Measurements from ENCODE around the gene OPRM1.

Gene OPRM1

DNA sequence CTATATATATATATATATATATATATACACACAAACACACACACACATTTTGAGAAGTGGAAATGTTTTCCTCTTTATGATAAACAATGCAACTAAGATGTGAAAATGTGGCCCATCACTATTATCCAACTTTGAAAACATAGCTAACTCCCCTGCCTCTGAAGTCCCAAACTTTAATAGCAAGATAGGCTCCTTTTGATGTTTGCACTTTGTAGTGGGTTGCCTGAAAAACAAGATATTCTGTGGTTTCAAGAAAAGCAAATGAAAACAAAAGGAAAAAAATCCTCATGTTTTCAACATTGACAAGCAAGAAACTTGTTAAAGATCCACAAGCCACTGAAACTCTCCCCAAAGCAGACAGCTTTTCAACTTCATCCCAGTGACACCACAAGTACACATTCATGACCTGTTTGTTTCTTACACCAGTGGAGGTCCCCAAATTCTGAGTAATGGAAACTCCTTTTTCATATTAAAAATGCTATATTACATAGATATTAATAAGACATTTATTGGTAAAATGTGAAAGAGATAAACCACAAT, 227.6 kb downstream of the OPRM1 start:
- H3K4me3 ChIP-seq (ENCODE audit: low read depth in 1 of 2, low read length in 2 of 2), result no peak overlapping the region

GRCh38 chr6:154267508-154268106, 228.6 kb downstream of the OPRM1 start:
- H3K27me3 ChIP-seq (ENCODE audit: low read depth, low read length), result no peaks in the 10 kb centered on the region
- no peaks in the 10 kb centered on the region for H3K36me3 ChIP-seq (ENCODE audit: control insufficient read depth in 1 of 2, insufficient read depth in 2 of 2, low read length in 2 of 2)
- no peak overlapping the region for H3K4me3 ChIP-seq (ENCODE audit: low read depth in 1 of 2, low read length in 2 of 2)
- no peaks in the 10 kb centered on the region for H3K9me3 ChIP-seq (ENCODE audit: control insufficient read depth in 1 of 2, low read length in 2 of 2)
- H3K4me1 ChIP-seq (ENCODE audit: control insufficient read depth in 1 of 2, insufficient read depth in 2 of 2, low read length in 2 of 2), result no peaks in the 10 kb centered on the region
- no peak overlapping the region for H3K27ac ChIP-seq (ENCODE audit: low read length)

More for the DNA sequence above, 227.6 kb downstream of the OPRM1 start:
- Histone ChIP-seq H3K27me3 (ENCODE audit: low read depth, low read length) (no peaks in the 10 kb centered on the region), H3K4me1 (ENCODE audit: control insufficient read depth in 1 of 2, insufficient read depth in 2 of 2, low read length in 2 of 2) (no peaks in the 10 kb centered on the region), H3K9me3 (ENCODE audit: control insufficient read depth in 1 of 2, low read length in 2 of 2) (no peaks in the 10 kb centered on the region), H3K36me3 (ENCODE audit: control insufficient read depth in 1 of 2, insufficient read depth in 2 of 2, low read length in 2 of 2) (no peaks in the 10 kb centered on the region), H3K27ac (ENCODE audit: low read length) (no peak overlapping the region)

GRCh38 chr6:154268486-154268885, 229.4 kb downstream of the OPRM1 start:
- Histone ChIP-seq H3K27ac (ENCODE audit: low read length) (no peak overlapping the region), H3K9me3 (ENCODE audit: control insufficient read depth in 1 of 2, low read length in 2 of 2) (no peaks in the 10 kb centered on the region), H3K27me3 (ENCODE audit: low read depth, low read length) (no peaks in the 10 kb centered on the region), H3K4me1 (ENCODE audit: control insufficient read depth in 1 of 2, insufficient read depth in 2 of 2, low read length in 2 of 2) (no peaks in the 10 kb centered on the region), H3K4me3 (ENCODE audit: low read depth in 1 of 2, low read length in 2 of 2) (no peak overlapping the region), H3K36me3 (ENCODE audit: control insufficient read depth in 1 of 2, insufficient read depth in 2 of 2, low read length in 2 of 2) (no peaks in the 10 kb centered on the region)

GRCh38 chr6:154274168-154274567, 235.1 kb downstream of the OPRM1 start:
- Histone ChIP-seq H3K36me3 (ENCODE audit: control insufficient read depth in 1 of 2, insufficient read depth in 2 of 2, low read length in 2 of 2) (no peaks in the 10 kb centered on the region), H3K27me3 (ENCODE audit: low read depth, low read length) (no peaks in the 10 kb centered on the region), H3K4me1 (ENCODE audit: control insufficient read depth in 1 of 2, insufficient read depth in 2 of 2, low read length in 2 of 2) (no peaks in the 10 kb centered on the region), H3K9me3 (ENCODE audit: control insufficient read depth in 1 of 2, low read length in 2 of 2) (no peaks in the 10 kb centered on the region), H3K4me3 (ENCODE audit: low read depth in 1 of 2, low read length in 2 of 2) (no peak overlapping the region), H3K27ac (ENCODE audit: low read length) (no peak overlapping the region)

DNA sequence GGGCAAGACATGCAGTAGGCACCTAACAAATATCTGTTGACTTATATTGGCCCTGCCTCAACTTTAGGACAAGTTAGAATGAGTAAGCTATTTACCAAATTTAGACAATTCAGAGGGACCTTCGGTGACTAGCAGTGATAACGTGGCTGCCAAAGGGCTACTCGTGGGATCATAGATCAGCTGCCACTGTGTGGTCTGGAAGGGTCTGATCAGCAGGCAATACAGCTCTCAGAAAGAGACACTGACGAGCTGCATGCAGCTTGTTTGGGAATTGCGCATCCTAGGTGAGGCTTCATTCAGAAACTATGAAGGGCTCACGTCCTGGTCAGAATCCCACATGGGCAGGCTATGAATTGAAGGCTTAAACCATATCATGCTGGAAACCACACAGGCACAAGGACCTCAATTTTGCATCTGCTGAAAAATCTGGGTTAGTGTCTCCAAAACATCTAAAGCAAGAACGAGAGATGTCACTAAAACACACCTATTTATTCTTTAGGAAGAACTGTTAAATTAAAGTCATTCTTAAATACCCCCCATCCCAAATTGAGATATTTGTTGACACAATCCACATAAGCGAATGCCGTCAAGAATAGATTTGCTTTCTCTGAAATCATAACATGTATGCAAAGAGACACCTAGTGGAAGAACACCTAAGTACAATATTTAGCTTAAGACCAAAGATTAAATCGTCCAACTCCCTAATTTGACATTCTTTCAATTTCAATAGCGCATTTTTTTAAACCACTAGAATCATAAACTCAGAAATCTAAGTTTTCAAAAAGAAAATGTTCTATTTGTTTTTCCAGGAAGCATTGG, 238.0 kb downstream of the OPRM1 start:
- Histone ChIP-seq H3K9me3 (ENCODE audit: control insufficient read depth in 1 of 2, low read length in 2 of 2) (no peaks in the 10 kb centered on the region), H3K27me3 (ENCODE audit: low read depth, low read length) (no peaks in the 10 kb centered on the region), H3K36me3 (ENCODE audit: control insufficient read depth in 1 of 2, insufficient read depth in 2 of 2, low read length in 2 of 2) (no peaks in the 10 kb centered on the region), H3K4me1 (ENCODE audit: control insufficient read depth in 1 of 2, insufficient read depth in 2 of 2, low read length in 2 of 2) (no peaks in the 10 kb centered on the region), H3K4me3 (ENCODE audit: low read depth in 1 of 2, low read length in 2 of 2) (no peak overlapping the region), H3K27ac (ENCODE audit: low read length) (no peak overlapping the region)

- Histone ChIP-seq H3K27me3 (ENCODE audit: low read depth, low read length) (no peaks in the 10 kb centered on the region), H3K4me1 (ENCODE audit: control insufficient read depth in 1 of 2, insufficient read depth in 2 of 2, low read length in 2 of 2) (no peaks in the 10 kb centered on the region), H3K9me3 (ENCODE audit: control insufficient read depth in 1 of 2, low read length in 2 of 2) (no peaks in the 10 kb centered on the region), H3K36me3 (ENCODE audit: control insufficient read depth in 1 of 2, insufficient read depth in 2 of 2, low read length in 2 of 2) (no peaks in the 10 kb centered on the region), H3K4me3 (ENCODE audit: low read depth in 1 of 2, low read length in 2 of 2) (no peak overlapping the region), H3K27ac (ENCODE audit: low read length) (no peak overlapping the region)
These were observed 238.6 kb downstream of the OPRM1 start for GRCh38 chr6:154277629-154278017.

DNA sequence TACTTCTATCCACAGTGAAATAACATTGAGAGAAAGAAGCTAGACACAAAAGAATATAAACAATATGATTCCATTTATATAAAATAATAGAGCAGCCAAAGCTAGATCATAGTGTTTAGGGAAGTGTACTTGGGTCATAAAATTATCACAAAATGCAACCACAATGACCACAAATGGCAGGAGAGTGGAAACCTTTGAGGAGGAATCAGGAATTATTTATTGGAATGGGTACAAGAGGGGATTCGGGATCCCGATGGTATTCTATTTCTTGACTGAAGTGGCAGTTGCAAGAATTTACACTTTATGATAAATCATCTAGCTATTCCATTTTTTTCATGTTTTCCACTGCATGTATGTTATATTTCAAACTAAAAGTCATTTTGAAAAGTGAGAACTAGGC, 241.5 kb downstream of the OPRM1 start:
- Histone ChIP-seq H3K36me3 (ENCODE audit: control insufficient read depth in 1 of 2, insufficient read depth in 2 of 2, low read length in 2 of 2) (no peaks in the 10 kb centered on the region), H3K27me3 (ENCODE audit: low read depth, low read length) (no peaks in the 10 kb centered on the region), H3K4me1 (ENCODE audit: control insufficient read depth in 1 of 2, insufficient read depth in 2 of 2, low read length in 2 of 2) (no peaks in the 10 kb centered on the region), H3K27ac (ENCODE audit: low read length) (no peak overlapping the region), H3K4me3 (ENCODE audit: low read depth in 1 of 2, low read length in 2 of 2) (no peak overlapping the region), H3K9me3 (ENCODE audit: control insufficient read depth in 1 of 2, low read length in 2 of 2) (peaks cover 0 to 6% of the 10 kb centered on the region in 2 donors)

GRCh38 chr6:154284313-154284853, 245.3 kb downstream of the OPRM1 start:
- Histone ChIP-seq H3K27me3 (ENCODE audit: low read depth, low read length) (no peaks in the 10 kb centered on the region), H3K4me1 (ENCODE audit: control insufficient read depth in 1 of 2, insufficient read depth in 2 of 2, low read length in 2 of 2) (no peaks in the 10 kb centered on the region), H3K9me3 (ENCODE audit: control insufficient read depth in 1 of 2, low read length in 2 of 2) (peaks cover 0 to 6% of the 10 kb centered on the region in 2 donors), H3K36me3 (ENCODE audit: control insufficient read depth in 1 of 2, insufficient read depth in 2 of 2, low read length in 2 of 2) (no peaks in the 10 kb centered on the region), H3K4me3 (ENCODE audit: low read depth in 1 of 2, low read length in 2 of 2) (no peak overlapping the region), H3K27ac (ENCODE audit: low read length) (no peak overlapping the region)

DNA sequence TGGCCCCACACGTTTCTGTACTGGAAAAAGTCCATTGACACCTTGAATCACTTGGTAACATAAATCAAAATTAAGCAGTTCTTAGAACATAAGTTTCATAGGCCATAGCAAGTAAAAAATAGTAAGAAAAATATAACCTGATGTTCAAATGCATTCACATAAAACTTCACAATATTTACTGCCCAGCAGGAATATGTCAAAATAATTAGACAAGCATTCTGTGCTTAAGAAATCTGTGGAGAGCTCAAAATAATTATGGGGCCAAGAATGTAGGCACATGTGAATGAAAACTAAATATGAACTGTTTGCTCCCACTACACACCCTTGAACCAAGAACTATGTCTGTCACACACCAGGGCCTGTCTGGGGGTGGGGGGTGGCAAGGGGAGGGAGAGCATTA, 246.8 kb downstream of the OPRM1 start:
- no peaks in the 10 kb centered on the region for H3K27me3 ChIP-seq (ENCODE audit: low read depth, low read length)
- no peak overlapping the region for H3K27ac ChIP-seq (ENCODE audit: low read length)
- no peaks in the 10 kb centered on the region for H3K4me1 ChIP-seq (ENCODE audit: control insufficient read depth in 1 of 2, insufficient read depth in 2 of 2, low read length in 2 of 2)
- H3K9me3 ChIP-seq (ENCODE audit: control insufficient read depth in 1 of 2, low read length in 2 of 2), result peaks cover 0 to 11% of the 10 kb centered on the region in 2 donors
- no peaks in the 10 kb centered on the region for H3K36me3 ChIP-seq (ENCODE audit: control insufficient read depth in 1 of 2, insufficient read depth in 2 of 2, low read length in 2 of 2)
- no peak overlapping the region for H3K4me3 ChIP-seq (ENCODE audit: low read depth in 1 of 2, low read length in 2 of 2)

DNA sequence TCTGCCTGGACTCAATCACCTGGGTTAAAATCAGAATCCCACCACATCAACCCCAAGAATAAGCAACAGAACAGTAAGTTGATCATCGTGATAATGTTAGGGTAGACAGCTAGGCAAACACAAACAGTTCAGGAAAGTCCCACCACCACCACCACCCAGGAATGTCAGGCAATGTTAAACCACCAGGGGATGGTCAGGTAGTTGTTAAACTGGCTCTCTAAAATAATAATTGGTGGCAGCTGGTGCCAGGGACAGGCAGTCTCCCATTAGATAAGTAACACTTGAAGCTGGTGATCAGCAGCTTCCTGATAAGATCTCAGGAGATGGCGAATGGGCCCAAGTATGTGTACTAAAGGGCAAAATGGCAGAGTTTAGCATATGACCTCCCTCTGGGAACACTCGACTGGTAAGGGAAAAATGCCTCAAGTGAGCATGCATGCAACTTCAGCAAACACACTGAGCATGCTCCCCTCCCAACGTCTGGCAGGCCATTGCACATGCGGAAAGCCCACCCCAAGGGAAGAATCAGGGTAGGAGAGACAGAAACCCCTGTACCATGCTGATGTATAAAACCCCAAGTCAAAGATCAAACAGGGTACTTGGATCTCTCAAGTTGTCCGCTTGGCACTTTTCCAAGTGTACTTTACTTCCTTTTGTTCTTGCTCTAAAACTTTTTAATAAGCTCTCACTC, 250.9 kb downstream of the OPRM1 start:
- Histone ChIP-seq H3K9me3 (ENCODE audit: control insufficient read depth in 1 of 2, low read length in 2 of 2) (peaks cover 0 to 5% of the 10 kb centered on the region in 2 donors), H3K27me3 (ENCODE audit: low read depth, low read length) (no peaks in the 10 kb centered on the region), H3K4me1 (ENCODE audit: control insufficient read depth in 1 of 2, insufficient read depth in 2 of 2, low read length in 2 of 2) (no peaks in the 10 kb centered on the region), H3K36me3 (ENCODE audit: control insufficient read depth in 1 of 2, insufficient read depth in 2 of 2, low read length in 2 of 2) (no peaks in the 10 kb centered on the region), H3K4me3 (ENCODE audit: low read depth in 1 of 2, low read length in 2 of 2) (no peak overlapping the region), H3K27ac (ENCODE audit: low read length) (no peak overlapping the region)

DNA sequence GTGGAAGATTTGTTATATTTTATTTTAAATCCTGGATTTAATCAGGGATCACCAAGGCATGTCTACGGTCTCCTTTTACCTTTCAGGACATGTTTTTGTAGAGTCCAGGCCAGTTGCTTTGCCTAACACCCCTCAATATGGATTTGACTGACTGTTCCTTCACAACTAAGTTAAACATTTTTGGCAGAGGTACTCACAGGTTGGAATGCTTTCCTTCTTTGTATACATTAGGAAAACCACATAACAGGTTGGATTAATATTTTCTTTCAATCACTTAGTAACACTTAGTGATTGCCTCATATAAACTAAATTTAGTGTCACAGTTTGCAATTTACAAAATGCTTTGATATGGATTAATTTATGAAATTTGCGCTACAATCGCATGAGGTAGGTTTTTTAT, 253.0 kb downstream of the OPRM1 start:
- Histone ChIP-seq H3K4me1 (ENCODE audit: control insufficient read depth in 1 of 2, insufficient read depth in 2 of 2, low read length in 2 of 2) (no peaks in the 10 kb centered on the region), H3K9me3 (ENCODE audit: control insufficient read depth in 1 of 2, low read length in 2 of 2) (peaks cover 0 to 5% of the 10 kb centered on the region in 2 donors), H3K36me3 (ENCODE audit: control insufficient read depth in 1 of 2, insufficient read depth in 2 of 2, low read length in 2 of 2) (no peaks in the 10 kb centered on the region), H3K4me3 (ENCODE audit: low read depth in 1 of 2, low read length in 2 of 2) (no peak overlapping the region), H3K27me3 (ENCODE audit: low read depth, low read length) (no peaks in the 10 kb centered on the region), H3K27ac (ENCODE audit: low read length) (no peak overlapping the region)

Measured in muscle layer of duodenum (tissue), 2 donors.